Measurements from ENCODE around the gene TMEM63A. TPM values are rescaled to one million over a fixed set of nuclear protein-coding genes. Genes with fewer than 3 reads are reported as not detected.

TMEM63A gene
- total and polyA plus RNA-seq, 10 of the 15 experiments (the other 5 are each of a cell fraction or from before 2014, with no cell fraction given), result 1.3 to 33.5 (median 15.2) TPM

DNA sequence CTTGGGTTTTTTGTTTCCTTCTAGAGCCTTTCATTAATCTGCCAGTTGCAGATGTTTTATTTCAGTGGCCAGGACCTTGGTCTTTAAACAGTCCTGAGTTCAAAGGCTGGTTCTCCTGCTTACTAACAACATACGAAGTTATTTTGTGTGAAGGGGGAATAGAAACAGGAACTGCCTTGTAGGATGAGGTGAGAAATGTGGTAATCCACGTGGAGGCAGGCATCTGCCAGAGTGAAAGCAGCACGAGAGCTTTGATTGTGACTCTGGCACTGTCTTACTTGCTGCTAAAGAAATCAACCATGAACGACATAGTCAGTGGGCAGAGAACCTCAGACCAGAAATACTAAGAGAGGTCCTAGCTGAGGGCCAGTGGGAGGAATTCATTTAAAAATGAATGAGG is 30.4 kb downstream of the TMEM63A start (continued):
- TF ChIP-seq, protein P1, sequence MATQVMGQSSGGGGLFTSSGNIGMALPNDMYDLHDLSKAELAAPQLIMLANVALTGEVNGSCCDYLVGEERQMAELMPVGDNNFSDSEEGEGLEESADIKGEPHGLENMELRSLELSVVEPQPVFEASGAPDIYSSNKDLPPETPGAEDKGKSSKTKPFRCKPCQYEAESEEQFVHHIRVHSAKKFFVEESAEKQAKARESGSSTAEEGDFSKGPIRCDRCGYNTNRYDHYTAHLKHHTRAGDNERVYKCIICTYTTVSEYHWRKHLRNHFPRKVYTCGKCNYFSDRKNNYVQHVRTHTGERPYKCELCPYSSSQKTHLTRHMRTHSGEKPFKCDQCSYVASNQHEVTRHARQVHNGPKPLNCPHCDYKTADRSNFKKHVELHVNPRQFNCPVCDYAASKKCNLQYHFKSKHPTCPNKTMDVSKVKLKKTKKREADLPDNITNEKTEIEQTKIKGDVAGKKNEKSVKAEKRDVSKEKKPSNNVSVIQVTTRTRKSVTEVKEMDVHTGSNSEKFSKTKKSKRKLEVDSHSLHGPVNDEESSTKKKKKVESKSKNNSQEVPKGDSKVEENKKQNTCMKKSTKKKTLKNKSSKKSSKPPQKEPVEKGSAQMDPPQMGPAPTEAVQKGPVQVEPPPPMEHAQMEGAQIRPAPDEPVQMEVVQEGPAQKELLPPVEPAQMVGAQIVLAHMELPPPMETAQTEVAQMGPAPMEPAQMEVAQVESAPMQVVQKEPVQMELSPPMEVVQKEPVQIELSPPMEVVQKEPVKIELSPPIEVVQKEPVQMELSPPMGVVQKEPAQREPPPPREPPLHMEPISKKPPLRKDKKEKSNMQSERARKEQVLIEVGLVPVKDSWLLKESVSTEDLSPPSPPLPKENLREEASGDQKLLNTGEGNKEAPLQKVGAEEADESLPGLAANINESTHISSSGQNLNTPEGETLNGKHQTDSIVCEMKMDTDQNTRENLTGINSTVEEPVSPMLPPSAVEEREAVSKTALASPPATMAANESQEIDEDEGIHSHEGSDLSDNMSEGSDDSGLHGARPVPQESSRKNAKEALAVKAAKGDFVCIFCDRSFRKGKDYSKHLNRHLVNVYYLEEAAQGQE (IDR thresholded peaks at IDR 0.05; ENCODE audit: low read depth, low read length), result no peak
- TF ChIP-seq TAF1 (IDR thresholded peaks at IDR 0.05; ENCODE audit: borderline replicate concordance, low read depth, low read length) (no peak), HSF1 (IDR thresholded peaks at IDR 0.05; ENCODE audit: low read depth, low read length) (no peak), ZNF592 (IDR thresholded peaks at IDR 0.05) (no peak), BRCA1 (IDR thresholded peaks at IDR 0.05; ENCODE audit: low read depth, low read length) (no peak), USF1 (IDR thresholded peaks at IDR 0.05; ENCODE audit: borderline replicate concordance, extremely low read length, insufficient read depth, low read depth, low read length) (no peak), SP1 (IDR thresholded peaks at IDR 0.05; ENCODE audit: low read depth, low read length) (peak; percentile 9), YY1 (IDR thresholded peaks at IDR 0.05; ENCODE audit: low read depth, low read length) (no peak), KLF5 (IDR thresholded peaks at IDR 0.05; ENCODE audit: partially characterized antibody) (no peak), HDGF (IDR thresholded peaks at IDR 0.05) (no peak), KAT2A (conservative IDR thresholded peaks at IDR 0.05; ENCODE audit: control insufficient read depth, low read depth, low read length) (no peak), STAT1 (conservative IDR thresholded peaks at IDR 0.05) (no peak), NR2F1 (conservative IDR thresholded peaks at IDR 0.05) (peak; percentile 71), JUND (IDR thresholded peaks at IDR 0.05; ENCODE audit: low read depth, low read length) (no peak), SIX5 (IDR thresholded peaks at IDR 0.05; ENCODE audit: low read depth, low read length, severe bottlenecking) (no peak), NFXL1 (IDR thresholded peaks at IDR 0.05; ENCODE audit: borderline replicate concordance) (no peak), CREM (IDR thresholded peaks at IDR 0.05; ENCODE audit: low read depth) (peak; percentile 57; the same call in 1 of the 2 replicates)
- TF ChIP-seq, protein P2, sequence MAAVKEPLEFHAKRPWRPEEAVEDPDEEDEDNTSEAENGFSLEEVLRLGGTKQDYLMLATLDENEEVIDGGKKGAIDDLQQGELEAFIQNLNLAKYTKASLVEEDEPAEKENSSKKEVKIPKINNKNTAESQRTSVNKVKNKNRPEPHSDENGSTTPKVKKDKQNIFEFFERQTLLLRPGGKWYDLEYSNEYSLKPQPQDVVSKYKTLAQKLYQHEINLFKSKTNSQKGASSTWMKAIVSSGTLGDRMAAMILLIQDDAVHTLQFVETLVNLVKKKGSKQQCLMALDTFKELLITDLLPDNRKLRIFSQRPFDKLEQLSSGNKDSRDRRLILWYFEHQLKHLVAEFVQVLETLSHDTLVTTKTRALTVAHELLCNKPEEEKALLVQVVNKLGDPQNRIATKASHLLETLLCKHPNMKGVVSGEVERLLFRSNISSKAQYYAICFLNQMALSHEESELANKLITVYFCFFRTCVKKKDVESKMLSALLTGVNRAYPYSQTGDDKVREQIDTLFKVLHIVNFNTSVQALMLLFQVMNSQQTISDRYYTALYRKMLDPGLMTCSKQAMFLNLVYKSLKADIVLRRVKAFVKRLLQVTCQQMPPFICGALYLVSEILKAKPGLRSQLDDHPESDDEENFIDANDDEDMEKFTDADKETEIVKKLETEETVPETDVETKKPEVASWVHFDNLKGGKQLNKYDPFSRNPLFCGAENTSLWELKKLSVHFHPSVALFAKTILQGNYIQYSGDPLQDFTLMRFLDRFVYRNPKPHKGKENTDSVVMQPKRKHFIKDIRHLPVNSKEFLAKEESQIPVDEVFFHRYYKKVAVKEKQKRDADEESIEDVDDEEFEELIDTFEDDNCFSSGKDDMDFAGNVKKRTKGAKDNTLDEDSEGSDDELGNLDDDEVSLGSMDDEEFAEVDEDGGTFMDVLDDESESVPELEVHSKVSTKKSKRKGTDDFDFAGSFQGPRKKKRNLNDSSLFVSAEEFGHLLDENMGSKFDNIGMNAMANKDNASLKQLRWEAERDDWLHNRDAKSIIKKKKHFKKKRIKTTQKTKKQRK (IDR thresholded peaks at IDR 0.05; ENCODE audit: low read depth, low read length), result no peak
